Hematopoietic multipotent progenitor cell treated with erythropoietin and hydrocortisone succinate and interleukin-3 and kit ligand, for 17 days (in vitro differentiated cells): ENCODE data around the gene ARHGEF38.
"Not testable (repeated sequence)": the region's sequence is repeated elsewhere in the genome, so short reads cannot be mapped to it uniquely, and the experiment has no call there.

Source experiments
- DNase-seq: peaks from one replicate; pipeline ENCODE4 v3.0.0-alpha.2; 2015; ENCODE audit warnings: low spot score

ARHGEF38 gene

DNA sequence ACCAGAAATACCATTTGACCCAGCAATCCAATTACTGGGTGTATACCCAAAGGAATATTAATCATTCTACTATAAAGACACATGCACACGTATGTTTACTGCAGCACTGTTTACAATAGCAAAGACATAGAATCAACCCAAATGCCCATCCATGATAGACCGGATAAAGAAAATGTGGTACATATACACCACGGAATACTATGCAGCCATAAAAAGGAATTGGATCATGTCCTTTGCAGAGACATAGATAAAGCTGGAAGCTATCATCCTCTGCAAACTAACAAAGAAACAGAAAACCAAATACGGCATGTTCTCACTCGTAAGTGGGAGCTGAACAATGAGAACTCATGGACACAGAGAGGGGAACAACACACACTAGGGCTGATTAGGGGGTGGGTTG, 57.4 kb downstream of the ARHGEF38 start:
- not testable (repeated sequence) for DNase-seq

- no peak for DNase-seq
These were observed 60.9 kb downstream of the ARHGEF38 start for GRCh38 chr4:105613306-105613705.

DNA sequence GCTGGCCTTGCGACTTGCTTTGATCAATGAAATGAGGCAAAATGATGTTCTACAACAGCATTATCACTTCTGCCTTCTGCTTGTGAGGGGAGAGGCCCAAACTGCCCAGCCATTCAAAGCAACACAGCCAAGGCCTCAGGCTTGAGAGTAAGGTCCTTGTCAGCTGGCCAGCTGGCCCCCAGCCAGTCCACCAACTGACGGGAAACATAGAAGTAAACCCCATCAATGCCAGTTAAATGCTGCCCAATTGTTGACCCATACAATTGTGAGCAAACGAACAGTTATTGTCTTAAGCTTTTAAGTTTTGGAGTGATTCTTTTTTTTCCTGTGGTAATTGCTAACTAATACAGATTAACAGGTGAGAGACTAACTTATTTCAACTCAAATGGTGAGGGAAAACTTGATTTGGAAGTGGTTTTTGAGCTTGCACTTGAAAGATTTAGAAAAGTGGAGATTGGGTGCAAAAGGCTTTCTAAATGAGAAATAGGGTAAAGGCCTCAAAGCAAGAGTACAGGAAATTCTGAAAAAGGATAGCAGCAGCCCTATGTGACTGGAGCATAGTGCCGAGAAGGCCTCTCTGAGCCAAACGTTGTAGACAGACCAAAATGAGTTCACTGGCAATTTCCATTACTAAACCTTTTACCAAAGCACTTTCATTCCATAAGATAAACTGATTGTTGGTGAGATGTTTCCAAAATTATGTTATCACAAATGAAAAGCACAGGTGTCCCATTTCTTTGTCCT, 66.9 kb downstream of the ARHGEF38 start:
- DNase-seq = no peak

DNA sequence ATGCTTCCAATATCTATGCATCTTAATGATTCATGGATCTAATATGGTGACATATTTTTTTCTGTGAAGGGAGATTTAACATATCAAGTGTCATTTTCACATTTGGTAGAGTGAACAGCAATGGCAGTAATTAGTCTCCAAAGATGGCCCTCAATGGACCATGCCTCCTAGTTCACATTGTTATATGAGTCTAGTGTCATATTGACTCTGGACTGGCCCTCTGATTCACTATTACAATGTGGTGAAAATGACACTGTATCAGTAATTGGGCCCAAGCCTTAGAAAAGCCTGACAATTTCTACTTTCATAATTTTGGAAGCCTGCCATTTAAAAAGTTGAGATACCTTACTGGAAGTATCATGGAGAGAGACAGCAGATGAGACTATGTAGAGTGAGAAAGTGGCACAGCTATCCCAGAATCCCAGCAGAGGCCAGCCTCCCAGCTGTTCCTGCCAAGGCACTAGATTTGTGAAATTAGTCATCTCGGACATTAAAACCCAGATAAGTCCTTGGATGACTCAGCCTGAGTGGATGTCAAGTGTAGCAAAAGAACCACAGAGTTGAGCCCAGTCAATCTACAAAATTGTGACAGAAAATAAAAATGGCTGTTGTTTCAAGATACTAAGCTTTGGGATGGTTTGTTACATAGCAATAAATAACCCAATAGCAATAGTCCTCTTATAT, 68.4 kb downstream of the ARHGEF38 start:
- DNase-seq = no peak

DNA sequence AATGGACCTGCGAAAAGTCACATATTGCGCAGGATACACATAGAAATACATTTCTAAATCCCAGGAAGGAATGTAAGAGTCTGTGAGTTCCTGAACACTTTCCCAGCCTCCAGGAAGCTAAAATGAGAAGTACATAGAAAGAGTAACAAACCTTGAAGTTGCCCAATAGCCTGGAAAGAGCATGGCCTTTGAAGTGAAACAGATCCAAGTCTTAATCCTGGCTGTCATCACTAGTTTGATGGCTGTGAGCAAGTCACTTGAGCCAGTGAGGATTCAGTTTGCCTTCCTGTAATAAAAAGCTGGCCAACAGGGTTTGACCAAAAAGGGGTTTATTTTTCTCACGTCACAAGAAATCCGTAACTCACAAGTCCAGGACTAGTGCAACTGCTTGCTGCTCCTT, 69.8 kb downstream of the ARHGEF38 start:
- no peak for DNase-seq

DNA sequence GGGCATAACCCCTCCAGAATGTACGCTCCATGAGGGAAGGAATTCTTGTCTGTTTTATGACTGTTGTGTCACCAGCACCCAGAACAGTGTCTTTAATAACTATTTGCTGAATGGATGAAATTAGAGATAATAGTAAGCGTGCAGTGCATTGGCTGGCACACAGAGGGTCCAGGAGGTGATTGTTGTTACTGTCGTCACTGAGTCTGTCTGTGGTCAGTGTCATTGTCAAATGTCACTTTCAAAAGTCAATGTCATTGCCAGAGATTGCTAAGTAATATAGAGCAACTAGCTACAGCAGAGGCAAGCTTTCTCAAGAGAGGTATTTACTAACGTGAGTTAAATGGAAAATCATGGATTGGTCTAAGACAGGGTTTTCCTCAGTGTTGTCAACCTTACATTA, 70.7 kb downstream of the ARHGEF38 start:
- no peak for DNase-seq

GRCh38 chr4:105624530-105624929, 72.1 kb downstream of the ARHGEF38 start:
- DNase-seq = no peak

DNA sequence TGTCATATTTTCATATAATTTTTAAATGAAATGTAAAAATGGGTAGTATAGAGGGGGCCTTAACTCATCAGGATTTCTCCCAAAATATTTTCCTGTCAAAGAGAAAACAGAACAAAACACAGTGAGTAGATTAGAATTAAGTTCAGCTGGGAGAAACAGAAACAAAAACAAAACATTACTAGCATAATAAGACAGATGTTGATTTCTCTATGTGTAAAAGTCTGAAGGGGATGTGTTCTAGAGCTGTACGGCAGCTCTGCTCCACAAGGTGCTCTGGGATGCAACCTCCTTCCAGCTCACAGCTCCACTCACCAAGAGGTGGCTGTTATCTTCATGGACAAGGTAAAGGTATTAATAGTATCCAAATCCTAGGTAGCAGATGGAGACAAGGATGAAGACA, 72.8 kb downstream of the ARHGEF38 start:
- no peak for DNase-seq

DNA sequence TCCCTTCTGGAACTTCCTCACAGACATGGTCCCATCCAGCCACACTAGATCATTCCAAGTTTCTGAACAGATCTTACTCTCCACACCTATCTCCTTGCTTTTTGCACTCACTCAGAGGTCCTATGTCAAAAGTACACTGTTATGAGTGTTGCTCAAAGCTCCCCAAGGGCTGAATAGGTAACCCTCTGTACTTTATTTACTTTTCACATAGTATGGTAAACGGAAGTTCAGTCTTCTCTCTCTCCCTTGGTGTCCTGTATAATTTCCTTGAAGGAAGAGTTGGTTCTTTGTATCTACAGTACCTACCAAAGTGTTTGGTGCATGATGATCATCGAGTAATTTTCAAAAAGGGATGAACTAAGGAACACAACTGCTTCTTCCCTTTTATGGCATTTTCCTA, 74.4 kb downstream of the ARHGEF38 start:
- no peak for DNase-seq

GRCh38 chr4:105627620-105628019, 75.2 kb downstream of the ARHGEF38 start:
- DNase-seq = no peak

DNA sequence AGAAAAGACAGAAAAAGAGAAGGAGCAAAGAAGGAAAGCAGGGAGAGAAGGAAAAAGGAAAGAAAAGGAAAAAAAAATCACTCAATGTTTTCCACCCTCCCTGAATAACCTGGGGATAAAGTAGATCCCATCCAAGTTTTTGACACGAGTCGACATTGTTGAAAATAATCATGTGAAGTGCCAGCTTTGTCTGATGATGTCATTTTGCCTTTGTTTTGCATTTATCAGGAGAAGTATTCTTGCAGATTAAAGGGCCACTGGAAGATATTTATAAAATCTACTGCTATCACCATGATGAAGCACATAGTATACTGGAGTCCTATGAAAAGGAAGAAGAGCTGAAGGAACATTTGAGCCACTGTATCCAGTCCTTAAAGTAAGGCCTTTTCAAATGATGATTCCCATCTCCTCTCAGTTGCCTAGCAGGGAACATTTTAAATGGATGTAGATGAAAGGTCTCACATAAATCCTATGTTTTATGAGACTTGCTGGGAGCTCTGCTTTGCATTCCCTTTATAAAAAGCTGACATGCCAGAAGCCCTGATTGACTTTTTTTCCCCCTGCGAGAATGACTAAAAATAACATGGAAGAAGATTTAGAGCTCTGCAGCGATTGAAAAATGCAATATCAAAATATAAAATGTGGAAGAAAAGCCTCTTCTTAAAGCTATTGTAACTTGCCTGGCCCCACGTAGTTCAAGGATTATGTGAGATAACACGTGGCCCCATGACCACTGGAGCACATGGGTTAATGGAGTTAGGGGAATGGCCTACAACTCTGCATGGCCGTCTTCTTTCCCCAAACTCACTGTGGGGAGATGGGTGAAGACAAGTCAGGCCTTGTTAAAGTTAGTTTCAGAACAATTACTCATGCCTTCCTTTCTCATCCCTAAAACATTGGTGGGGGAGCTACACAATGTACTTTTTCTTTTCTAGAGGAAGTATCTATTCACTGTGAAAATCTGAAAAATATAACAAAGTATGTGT, 78.5 kb downstream of the ARHGEF38 start:
- DNase-seq = no peak

DNA sequence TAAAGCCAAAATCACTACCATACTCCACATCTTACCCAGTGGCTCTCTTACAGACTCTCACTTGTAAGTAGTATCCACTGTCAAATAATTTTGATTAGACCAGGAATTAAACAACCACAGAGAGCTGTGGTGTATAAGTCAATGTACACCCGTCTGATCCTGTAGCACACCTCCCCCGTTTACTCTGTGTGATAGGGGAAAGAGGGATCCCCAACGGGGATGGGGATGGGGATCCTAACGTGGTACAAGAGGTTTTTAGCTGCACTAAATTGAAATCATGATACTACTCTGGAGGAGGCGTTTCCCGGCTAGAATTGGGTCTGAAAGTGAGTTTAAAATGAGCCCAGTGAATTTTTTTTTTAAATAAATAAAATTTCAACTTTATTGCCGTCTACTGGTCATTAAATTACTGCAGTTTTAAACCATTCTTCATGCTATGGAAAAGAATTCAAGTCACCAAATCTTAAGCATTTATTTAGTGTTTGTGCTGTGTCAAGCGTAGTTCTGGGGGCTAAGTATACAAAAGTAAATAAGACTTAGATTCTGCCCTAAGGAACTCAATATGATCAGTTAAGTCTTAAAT, 79.5 kb downstream of the ARHGEF38 start:
- no peak for DNase-seq

DNA sequence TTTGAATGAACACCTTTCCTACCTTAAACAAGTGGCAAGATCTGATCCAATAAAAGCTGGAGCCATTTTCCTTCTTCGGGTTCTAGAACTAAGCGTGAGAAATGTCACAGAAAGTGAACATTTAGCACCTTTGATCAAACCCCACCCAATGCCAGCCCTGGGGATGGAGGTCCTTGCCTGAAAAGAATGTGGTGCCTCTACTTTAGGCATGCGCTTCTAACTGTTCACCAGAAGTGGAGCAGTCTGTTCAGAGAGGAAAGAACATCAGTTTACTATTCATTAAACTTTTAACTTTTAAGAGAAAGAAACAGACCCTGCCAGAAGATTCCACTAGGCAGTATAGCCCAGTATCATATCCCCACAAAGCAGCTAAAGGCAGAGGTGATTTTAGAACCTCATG, 80.2 kb downstream of the ARHGEF38 start:
- no peak for DNase-seq

GRCh38 chr4:105633241-105633640, 80.8 kb downstream of the ARHGEF38 start:
- no peak for DNase-seq

- no peak for DNase-seq
These were observed 82.1 kb downstream of the ARHGEF38 start for GRCh38 chr4:105634402-105635080.

- peak; percentile 24 for DNase-seq
These were observed 85.2 kb downstream of the ARHGEF38 start for GRCh38 chr4:105637408-105638176.

- no peak for DNase-seq
These were observed 89.4 kb downstream of the ARHGEF38 start for GRCh38 chr4:105641845-105642244.

DNA sequence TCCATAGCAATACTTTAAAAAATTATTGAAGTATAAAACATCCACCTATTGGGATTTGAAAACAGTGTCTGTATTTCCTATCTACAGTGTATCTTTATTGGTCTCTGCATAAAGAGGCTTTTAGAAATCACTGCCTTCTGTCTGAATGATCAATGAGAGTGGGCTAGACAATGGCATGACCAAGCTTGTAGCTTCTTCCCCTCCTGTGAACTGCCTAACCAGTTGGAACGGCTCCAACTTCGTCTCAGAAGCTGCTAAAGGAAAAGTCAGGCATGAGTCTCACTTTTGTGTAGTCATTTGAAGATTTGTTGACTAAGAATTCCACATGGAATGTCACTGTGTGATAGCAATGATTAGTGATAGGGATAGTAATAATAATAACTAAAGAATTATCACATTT, 91.8 kb downstream of the ARHGEF38 start:
- DNase-seq = no peak

- no peak for DNase-seq
These were observed 93.0 kb downstream of the ARHGEF38 start for GRCh38 chr4:105645440-105645839.

- DNase-seq = no peak
These were observed 97.8 kb downstream of the ARHGEF38 start for GRCh38 chr4:105650190-105650589.

DNA sequence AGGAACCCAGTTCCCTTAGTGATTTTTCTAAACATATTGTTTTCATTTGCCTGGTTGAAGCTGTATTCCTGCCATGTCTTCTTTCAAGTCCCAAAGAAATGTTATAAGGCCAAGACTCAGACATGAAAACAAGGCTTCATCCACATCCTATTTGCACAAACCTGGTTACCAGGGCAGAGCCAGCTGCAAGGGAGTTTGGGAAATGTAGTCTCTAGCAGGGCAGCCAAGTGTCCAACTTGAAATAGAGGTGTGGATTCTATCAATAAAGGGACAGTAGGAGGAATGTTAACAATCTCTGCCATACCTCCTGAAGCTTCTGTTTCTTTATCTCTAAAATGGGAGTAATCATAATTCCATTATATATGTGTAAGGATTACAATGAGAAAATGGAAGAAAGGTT, 99.5 kb downstream of the ARHGEF38 start:
- DNase-seq = no peak
